C4-2B (cell line): ENCODE data around the gene HS6ST3.

Source experiments
- CTCF ChIP-seq: fragments of 450-650 bp; conservative IDR thresholded peaks from 2 replicates; pipeline ENCODE4 v1.5.1; 2017; ENCODE audit warnings: mild to moderate bottlenecking
- ZFX ChIP-seq: fragments of 450-650 bp; IDR thresholded peaks from 2 replicates; pipeline ENCODE4 v1.6.1; 2017

GRCh38 chr13:96279904-96280303, 190.0 kb downstream of the HS6ST3 start:
- TF ChIP-seq CTCF (no peak), ZFX (no peak)
